ENCODE data around the gene GALNTL6.

GRCh38 chr4:172035562-172035961 is 222.4 kb downstream of the GALNTL6 start:
- no peak for TF ChIP-seq POLR2A (IDR thresholded peaks at IDR 0.05)
- TF ChIP-seq, protein P1, sequence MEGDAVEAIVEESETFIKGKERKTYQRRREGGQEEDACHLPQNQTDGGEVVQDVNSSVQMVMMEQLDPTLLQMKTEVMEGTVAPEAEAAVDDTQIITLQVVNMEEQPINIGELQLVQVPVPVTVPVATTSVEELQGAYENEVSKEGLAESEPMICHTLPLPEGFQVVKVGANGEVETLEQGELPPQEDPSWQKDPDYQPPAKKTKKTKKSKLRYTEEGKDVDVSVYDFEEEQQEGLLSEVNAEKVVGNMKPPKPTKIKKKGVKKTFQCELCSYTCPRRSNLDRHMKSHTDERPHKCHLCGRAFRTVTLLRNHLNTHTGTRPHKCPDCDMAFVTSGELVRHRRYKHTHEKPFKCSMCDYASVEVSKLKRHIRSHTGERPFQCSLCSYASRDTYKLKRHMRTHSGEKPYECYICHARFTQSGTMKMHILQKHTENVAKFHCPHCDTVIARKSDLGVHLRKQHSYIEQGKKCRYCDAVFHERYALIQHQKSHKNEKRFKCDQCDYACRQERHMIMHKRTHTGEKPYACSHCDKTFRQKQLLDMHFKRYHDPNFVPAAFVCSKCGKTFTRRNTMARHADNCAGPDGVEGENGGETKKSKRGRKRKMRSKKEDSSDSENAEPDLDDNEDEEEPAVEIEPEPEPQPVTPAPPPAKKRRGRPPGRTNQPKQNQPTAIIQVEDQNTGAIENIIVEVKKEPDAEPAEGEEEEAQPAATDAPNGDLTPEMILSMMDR (IDR thresholded peaks at IDR 0.05), result no peak
- no peak for TF ChIP-seq POLR2AphosphoS5 (IDR thresholded peaks at IDR 0.05)
- no peak for TF ChIP-seq EP300 (IDR thresholded peaks at IDR 0.05; ENCODE audit: low read depth)
